GM19351 (cell line): ENCODE data around the gene HSD11B1.

Experiments
- ATAC-seq: cut with Tn5 transposase; IDR thresholded peaks from one replicate; pipeline ENCODE4 v1.9.1; 2021; ENCODE audit warnings: mild to moderate bottlenecking, moderate library complexity; ENCODE audit not compliant: unreplicated experiment

Gene HSD11B1

DNA sequence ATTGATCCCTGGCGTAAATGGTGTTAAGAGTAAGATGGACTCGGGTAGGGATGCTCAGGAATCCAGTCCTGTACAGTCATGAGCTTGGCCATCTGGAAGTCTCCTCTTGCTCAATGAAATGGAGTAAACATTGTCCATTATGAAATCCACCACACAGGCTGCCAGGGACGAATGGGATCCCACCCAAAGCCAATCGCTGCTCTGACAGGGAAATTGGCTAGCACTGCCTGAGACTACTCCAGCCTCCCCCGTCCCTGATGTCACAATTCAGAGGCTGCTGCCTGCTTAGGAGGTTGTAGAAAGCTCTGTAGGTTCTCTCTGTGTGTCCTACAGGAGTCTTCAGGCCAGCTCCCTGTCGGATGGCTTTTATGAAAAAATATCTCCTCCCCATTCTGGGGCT is at the start of gene HSD11B1:
Gene HSD11B1 (plus strand): TSS at position 263 of the 400 bp plus-strand sequence. CDS start 97 bp downstream, at position 360.
- no peak for ATAC-seq

DNA sequence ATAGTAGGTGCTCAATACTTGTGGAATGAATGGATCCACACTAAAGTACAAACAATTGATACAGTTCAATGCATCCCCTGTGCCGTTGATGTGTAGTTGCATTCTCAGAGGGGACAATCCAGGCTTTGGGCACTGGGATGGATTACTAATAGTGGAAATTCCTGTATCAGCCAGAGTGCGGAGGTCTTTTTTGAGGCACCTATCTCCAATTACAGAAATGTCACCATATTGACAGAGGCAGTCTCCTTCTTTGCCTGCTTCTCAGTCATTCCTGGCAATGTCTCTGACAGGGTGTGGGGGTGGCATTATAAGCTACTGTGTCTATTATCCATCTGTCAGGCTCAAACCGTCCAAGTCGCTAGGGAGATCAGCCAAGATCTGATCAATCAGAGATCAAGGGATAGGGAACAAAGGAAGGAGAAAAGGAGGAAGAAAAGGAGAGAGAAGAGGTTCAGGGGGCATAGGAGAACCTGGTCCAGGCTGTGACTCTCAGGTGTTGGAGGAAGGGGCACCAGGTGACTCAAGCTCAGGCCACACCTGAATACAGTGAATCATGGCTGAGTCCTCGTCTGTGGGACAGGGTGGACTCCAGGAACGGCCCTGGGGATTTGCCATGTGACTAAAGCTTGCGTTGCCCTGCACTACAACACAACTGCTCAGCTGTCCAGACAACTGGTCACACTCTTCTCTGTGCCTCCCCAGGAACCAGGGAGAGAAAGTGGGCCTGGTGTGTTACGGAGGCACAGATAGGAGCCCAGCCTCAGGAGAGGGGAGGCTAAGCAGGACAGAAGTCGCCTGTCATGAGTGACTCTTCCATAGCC is 49.0 kb upstream of the HSD11B1 start:
- ATAC-seq: no peak

DNA sequence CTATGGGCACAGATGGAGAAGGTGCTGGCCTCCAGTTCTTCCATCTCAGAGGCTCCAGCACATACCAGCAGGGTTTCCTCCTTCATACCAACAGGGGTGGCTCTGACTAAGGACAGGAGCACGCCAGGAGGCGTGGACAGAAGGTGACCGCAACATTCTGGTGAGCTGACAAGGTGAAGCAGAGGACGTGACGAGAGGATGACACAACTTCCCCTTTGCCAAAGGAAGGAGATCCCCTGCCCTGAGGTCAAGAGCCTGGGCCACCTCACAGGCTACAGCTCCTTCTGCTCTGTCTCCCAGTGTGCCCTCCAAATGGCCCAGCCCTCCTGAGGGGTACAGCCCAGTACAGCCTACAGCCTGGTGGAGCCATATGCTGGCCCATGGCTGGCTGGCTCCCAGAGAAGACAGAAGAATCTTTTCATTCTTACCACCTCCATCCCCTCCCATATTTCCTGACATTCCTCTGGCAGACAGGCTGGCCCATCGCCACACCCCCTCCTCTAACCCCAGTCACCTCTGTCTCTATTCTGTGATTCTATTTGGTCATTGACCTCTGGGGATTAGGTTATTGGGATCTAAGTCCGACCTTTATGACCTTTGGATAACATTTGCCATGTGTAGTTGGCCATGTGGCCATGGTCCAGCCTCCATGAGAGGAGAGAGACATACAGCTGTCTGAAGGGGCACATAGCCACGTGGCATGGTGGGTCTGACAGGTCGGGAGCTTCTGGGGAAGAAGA is 47.3 kb upstream of the HSD11B1 start:
- ATAC-seq: peak; percentile 67

DNA sequence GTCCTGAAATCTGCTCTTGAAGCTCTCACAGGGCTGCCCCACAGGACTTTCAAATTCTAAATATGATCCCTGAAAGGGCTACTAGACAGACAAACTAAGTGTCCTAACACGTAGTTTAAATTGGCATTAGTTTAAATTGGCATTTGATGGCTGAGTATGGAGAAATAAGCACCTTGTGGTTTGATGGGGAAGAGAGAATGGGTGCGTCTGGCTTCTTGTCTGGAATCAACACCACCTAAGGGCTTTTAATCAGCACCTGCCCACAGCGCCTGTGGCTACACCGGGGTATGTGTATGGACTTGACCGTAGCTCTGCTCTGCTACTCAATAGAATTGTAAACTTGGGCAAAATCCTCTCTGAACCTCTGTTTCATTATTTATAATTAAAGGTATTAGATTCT is 46.7 kb upstream of the HSD11B1 start:
- no peak for ATAC-seq

DNA sequence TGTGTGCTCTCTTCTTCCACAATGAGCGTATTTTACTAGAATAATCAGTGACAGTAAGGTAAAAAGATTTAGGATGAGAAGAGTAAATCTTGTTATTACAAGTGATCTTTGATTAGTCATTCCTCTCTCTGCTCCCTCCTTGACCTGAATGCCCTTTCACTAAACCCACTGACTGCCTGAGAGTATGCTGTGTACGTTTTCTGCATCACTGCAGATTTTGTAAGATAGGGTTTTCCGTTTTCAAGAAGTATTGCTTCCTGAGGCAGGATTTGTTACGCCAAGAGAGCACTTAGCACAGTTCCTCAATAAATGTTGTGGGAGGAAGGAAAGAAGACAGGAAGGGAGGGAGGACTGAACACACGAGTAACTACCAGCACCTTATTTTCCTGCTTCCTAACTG is 44.7 kb upstream of the HSD11B1 start:
- peak; percentile 85 for ATAC-seq

DNA sequence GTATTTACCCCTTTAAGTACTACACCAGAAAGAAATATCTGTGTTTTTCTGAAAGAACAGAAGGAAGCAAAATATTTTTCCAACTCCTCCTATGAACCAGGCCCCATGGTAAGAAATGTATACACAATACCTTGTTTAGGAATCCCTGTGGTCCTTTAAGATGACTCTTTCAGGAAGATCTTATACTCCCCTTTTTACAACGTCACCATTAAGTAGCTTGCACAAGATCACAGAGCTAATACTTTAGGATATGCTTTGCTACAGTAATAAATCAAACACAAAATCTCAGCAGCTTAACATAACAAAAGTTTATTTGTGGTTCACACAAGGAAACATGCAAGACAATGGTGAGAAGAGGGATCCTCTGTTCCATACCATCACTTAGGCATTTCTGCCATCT is 43.6 kb upstream of the HSD11B1 start:
- no peak for ATAC-seq

DNA sequence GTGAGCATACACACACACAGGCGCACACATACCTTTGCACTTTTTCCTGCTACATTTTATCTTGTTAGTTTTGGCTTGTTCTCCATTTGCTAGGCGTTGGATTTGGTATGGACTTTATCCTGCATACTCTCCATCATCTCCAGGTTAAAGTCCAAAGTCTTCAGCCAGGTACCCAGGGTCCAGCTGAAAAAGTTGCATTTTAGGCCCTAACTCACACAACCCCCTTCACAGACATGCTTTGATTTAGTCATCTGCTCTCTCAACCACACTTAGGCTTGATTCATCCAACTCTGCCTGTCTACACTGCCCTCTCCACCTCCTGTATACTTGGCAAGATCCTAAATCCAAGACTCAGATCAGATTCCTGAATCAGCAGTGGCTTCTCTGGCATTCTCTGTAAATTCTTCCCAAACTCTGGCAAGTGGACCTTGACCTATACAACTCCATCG is 41.7 kb upstream of the HSD11B1 start:
- ATAC-seq: no peak

DNA sequence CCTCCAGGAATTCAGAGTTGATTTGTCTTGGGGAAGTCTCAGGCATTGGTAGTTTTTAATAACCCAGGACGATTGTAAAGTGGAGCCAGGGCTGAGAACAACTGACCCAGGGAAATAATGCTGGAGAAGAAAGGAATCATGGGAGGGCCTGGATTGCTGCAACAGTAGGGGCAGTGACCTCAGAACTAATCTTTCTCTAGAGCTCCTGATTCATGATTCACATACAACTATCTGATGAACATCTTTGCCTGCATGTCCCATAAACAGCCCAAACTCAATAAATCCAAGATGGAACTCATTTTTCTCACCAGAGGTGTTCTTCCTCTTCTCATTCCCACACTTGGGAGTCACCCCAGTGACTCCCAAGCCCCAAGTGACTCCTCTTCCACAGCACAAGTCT is 37.5 kb upstream of the HSD11B1 start:
- ATAC-seq: no peak

DNA sequence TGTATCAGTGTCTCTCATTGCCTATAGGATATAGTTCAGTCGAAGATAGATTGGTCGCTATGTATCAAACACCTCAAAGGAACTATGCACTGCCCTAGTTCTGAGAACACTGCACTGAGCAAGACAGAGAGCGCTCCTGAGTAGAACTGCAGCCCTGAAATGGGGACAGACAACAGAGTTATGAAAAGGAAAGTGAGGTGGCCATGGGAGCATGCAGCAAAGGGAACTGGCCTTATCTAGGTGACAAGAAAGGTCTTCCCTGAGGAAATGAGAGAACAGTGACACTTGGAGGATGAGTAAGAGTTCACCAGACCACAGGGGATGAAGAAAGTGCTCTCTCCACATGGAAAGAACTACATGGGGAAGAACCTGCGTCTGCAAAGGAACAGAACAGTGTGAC is 36.9 kb upstream of the HSD11B1 start:
- no peak for ATAC-seq

DNA sequence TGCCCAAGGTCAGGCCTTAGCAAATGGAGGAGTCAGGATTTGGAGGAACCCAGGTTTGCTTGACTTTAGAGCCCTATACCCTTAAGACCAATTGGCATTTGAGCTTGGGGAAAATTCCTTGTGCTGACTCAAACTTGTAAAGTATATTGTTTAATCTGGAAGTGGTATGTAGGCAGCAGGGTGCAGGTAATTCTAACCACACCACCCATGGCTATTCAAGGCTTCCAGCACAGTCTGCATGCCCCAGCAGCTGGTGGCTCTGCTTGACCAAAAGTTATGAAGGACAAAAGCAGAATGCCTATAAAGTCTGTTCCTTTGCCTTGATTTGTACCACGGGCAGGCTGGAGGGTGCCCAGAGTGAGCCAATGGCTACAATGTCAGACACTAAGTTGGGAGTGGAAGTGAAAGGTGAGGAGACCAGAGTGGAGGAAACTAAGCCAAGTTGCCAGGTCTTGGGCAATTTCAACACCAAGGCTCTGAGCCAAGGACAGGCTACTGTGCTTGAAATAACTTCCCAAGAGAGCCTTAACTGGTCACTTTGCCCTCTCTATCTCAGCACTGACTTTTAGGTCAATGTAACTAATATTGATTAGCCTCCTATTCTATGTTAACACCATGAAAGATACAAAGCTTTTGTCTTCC is 34.1 kb upstream of the HSD11B1 start:
- no peak for ATAC-seq

DNA sequence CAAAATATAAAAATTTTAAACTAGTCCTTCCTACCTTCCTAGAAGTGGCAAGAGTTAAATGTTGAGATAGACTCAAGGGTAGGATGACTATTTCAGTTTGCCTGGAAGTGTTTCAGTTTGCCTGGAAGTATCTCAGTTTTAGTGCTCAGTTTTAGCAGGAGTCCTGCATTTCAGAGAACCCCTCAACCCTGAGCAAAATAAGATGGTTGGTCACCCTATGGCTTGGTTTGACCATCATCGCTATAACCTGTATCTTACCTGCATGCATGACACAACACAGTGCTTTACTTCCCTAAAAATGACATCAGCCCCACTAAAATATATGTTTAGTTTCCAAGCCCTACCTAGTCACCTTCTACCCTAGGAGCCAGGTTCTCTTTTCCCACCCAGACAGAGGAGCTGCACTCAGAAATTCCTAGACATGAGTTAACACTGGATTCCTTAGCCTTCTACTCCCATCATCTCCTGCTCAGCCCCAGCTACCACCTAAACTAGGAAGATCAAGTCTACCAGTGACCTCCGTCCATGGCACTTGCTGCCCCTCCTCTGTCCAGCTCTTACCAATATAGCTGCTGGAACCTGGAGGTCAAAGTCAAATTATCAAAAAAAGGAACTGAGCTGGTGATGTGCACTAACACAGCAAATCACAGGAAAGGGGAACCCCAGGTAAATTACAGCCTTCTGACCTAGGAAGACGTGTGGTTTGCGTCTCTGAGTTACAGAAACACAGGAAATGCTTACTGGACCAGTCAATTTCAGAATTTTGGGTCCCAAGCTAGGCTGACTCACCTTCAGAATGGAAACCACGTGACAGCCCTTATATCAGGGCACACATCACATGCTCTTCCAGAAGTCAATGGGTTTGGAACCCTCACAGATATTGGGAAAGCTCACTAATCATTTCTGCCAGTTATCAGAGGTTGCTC is 31.7 kb upstream of the HSD11B1 start:
- peak; percentile 95 for ATAC-seq

DNA sequence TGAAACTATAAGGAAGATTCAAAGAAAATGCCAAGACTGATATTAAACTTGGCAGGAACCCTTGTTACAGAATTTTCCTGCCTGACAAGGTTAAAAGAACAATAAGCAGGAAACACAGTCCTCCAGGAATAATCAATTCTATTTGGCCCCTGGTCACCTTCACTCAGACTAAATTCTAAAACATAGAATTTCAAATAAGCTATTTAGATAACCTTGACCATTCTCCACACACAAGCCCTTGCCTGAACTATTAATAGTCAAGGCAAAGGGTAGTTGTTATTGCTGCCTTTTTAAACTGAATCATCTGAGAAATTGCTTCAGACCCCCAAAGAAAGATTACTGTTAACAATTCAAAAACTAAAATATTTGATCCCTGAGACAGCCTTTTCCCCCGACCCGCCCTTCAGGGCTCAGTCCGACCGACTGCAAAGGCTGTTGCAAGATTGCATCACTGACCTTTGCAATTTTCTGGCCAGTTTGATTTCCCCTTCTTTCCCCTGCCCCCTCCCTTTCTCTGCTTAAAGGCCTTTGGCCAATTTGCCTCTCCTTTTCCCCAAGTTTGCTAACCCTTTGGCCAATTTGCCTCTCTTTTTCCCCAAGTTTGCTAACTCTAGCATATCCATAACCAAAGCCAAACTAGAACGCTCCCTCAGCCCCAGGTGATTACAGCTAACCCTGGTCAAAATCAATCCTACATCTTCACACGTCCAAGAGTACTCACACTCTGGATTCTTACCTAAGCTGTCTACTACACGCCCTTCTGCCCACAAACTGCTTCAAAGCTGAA is 30.8 kb upstream of the HSD11B1 start:
- no peak for ATAC-seq

DNA sequence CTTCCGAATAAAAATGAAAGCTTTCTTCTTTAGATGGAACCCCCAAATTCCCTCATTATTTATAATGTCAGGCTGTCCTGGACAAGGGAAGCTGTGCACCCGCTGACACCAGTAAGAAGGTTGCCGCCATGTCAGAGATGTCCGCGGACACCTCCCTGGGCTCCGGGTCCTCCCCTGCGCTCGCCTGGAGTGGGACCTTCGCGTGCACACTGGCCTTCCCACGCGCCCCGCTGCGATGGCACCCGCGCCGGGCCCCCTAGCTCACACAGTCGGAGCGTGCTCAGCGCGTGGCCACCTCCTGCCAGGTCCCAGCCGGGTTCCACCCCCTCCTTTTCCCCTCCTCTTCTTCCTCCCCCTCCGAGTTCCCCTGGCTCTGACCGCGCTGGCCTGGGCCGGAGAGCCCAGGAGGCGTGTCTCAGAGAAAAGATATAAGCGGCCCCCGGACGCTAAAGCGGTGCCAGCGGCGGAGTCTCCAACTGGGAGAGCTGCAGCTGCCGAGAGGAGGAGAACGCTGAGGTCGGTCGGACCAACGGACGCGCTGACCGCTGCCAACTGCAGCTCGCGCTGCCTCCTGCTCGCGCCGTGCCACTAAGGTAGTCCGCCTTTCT is 29.6 kb upstream of the HSD11B1 start, which contains the start of gene G0S2:
Gene G0S2 (plus strand): TSS at position 456 of the 608 bp plus-strand sequence. CDS start 273 bp downstream, outside the sequence.
- no peak for ATAC-seq

DNA sequence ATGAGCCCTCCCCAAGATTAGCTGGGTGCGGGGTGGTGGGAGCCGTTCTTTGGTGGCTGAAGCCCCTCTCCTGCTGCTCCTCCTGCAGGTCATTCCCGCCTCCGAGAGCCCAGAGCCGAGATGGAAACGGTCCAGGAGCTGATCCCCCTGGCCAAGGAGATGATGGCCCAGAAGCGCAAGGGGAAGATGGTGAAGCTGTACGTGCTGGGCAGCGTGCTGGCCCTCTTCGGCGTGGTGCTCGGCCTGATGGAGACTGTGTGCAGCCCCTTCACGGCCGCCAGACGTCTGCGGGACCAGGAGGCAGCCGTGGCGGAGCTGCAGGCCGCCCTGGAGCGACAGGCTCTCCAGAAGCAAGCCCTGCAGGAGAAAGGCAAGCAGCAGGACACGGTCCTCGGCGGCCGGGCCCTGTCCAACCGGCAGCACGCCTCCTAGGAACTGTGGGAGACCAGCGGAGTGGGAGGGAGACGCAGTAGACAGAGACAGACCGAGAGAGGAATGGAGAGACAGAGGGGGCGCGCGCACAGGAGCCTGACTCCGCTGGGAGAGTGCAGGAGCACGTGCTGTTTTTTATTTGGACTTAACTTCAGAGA is 29.0 kb upstream of the HSD11B1 start:
- no peak for ATAC-seq

DNA sequence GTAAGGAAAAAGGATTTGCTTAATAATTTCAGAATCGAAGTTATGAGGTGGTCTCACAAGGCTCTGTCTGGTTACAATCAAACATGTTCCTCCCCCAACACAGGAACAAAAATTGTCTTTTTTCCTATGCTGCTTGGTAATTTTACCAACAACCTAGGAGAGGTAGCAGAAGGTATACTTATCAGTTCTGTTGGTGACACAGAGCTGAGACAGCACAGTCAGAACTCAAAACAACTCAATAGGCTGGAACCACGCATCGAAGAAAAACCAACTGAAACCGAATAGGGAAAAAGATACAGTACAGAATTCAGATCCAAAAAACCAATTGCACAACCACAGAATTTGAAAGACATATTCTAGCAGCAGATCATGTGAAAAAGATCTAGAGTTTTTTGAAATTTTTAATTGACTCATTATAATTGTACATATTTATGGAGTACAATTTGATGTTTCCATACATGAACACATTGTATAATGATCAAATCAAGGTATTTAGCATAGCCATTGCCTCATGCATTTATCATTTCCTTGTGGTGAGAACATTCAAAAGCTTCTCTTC is 25.6 kb upstream of the HSD11B1 start:
- no peak for ATAC-seq

DNA sequence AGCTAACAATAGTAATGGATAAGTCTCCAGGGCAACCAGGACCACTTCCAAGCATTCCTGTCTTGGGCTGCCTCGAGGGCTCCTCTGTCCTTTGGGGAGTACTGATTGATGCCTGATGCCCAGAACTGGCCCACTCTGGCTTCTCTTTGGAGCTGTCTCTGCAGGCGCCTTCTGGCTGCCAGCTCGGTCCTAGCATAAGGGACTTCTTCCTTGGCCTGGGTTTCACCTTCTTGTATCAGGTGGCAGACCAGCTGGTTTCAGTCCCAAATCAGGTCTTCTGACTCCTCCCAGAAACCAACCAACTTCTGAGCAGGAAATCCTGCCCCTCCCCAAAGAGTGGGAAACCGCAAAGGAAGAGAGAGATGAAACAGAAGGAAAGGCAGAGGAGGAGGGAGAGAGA is 18.8 kb upstream of the HSD11B1 start:
- no peak for ATAC-seq

DNA sequence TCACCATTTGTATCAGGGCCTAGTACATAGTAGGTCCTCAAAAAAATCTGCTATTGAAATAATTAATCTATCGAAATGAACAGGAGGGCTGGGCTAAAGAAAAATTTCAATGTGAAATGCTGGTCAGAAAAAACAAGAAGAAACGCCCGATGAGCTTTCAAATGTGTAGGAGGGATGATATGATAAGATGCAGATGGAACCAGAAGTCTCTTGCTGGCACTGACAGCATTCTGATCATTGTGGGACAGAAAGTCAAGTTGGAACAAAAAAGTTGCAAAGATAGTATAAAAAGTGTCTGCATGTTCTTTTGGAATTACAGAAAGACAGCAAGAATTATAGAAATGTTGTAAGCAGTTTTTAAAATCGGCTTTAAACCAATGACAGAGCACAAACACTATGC is 18.3 kb upstream of the HSD11B1 start:
- ATAC-seq: no peak

DNA sequence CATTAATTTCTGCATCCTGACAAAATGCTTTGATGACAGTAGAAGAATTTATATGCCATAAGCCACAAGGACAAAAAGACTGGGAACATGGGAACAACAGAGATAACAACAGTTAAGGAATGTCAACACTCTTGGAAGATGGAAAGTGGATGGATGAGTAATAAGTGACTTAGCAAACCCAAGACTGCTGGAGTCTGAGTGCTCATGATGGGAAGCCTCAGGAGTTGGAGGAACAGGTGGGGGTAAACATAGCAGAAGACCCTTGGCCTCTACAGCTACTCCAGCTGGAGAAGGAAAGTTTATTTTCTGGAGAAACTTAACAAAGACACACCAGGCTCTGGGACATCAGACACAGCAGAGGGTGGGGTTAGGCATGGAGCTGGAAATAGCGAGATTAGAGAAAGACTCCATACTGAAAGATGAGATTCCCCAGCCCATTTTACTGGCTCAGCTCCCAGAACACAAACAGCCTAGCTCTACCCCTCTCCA is 15.9 kb upstream of the HSD11B1 start:
- no peak for ATAC-seq
